Astrocyte (in vitro differentiated cells and primary cell): ENCODE results near the gene AKT3. TPM values are rescaled to one million over a fixed set of nuclear protein-coding genes. Genes with fewer than 3 reads are reported as not detected.

Source experiments
- DNase-seq: peaks from one replicate; pipeline ENCODE4 v3.0.0-alpha.2; 2010; ENCODE audit warnings: low read depth
- FAIRE-seq: peaks from 2 replicates; lab custom pipeline; 2011; peaks lifted over from hg19 to GRCh38; lab: Jason Lieb, UNC
- H2AFZ ChIP-seq: 2 replicates; pipeline ENCODE4 v1.6.0; 2012; ENCODE audit warnings: low read depth, low read length, inconsistent platforms
- H3K27ac ChIP-seq: 2 replicates; pipeline ENCODE4 v1.5.1; 2011; ENCODE audit warnings: low read depth, low read length, inconsistent platforms
- H3K27me3 ChIP-seq: 2 replicates; pipeline ENCODE4 v1.6.0; 2011; ENCODE audit warnings: low read length, inconsistent platforms; ENCODE audit not compliant: insufficient read depth
- H3K36me3 ChIP-seq: 2 replicates; pipeline ENCODE4 v1.5.1; 2011; ENCODE audit warnings: low read length, inconsistent platforms; ENCODE audit not compliant: insufficient read depth
- H3K4me1 ChIP-seq: 2 replicates; pipeline ENCODE4 v1.5.1; 2011; ENCODE audit warnings: low read length, inconsistent platforms; ENCODE audit not compliant: insufficient read depth
- H3K4me2 ChIP-seq: 2 replicates; pipeline ENCODE4 v1.6.0; 2012; ENCODE audit warnings: low read length, inconsistent platforms
- H3K4me3 ChIP-seq: 2 replicates; pipeline ENCODE4 v1.5.1; 2011; ENCODE audit warnings: low read depth, mild to moderate bottlenecking, low read length, inconsistent platforms; ENCODE audit not compliant: insufficient read depth
- H3K79me2 ChIP-seq: 2 replicates; pipeline ENCODE4 v1.6.0; 2012; ENCODE audit warnings: mild to moderate bottlenecking, low read length, inconsistent platforms; ENCODE audit not compliant: insufficient read depth
- H3K9ac ChIP-seq: 2 replicates; pipeline ENCODE4 v1.6.0; 2012; ENCODE audit warnings: mild to moderate bottlenecking, low read length, inconsistent platforms
- H3K9me3 ChIP-seq: 2 replicates; pipeline ENCODE4 v1.5.1; 2012; ENCODE audit warnings: low read depth, mild to moderate bottlenecking, low read length, inconsistent platforms; ENCODE audit not compliant: insufficient read depth
- H4K20me1 ChIP-seq: 2 replicates; pipeline ENCODE4 v1.6.0; 2012; ENCODE audit warnings: low read length, inconsistent platforms; ENCODE audit not compliant: insufficient read depth
- H3K27ac Mint-ChIP-seq: one replicate; pipeline ENCODE4 v1.8.0; 2021; ENCODE audit warnings: mild to moderate bottlenecking, mixed read lengths; ENCODE audit not compliant: unreplicated experiment
- H3K27me3 Mint-ChIP-seq: one replicate; pipeline ENCODE4 v1.8.0; 2021; ENCODE audit warnings: low read depth, mixed read lengths; ENCODE audit not compliant: unreplicated experiment
- H3K36me3 Mint-ChIP-seq: one replicate; pipeline ENCODE4 v1.8.0; 2021; ENCODE audit warnings: low read depth, mixed read lengths; ENCODE audit not compliant: unreplicated experiment
- H3K4me1 Mint-ChIP-seq: one replicate; pipeline ENCODE4 v1.8.0; 2021; ENCODE audit warnings: low read depth, mixed read lengths; ENCODE audit not compliant: unreplicated experiment
- H3K4me3 Mint-ChIP-seq: one replicate; pipeline ENCODE4 v1.8.0; 2021; ENCODE audit warnings: mild to moderate bottlenecking, moderate library complexity, mixed read lengths; ENCODE audit not compliant: unreplicated experiment
- H3K9me3 Mint-ChIP-seq: one replicate; pipeline ENCODE4 v1.8.0; 2021; ENCODE audit warnings: mild to moderate bottlenecking, mixed read lengths; ENCODE audit not compliant: unreplicated experiment
- EZH2 ChIP-seq: IDR thresholded peaks from 2 replicates; pipeline ENCODE4 v1.6.1; 2012; ENCODE audit warnings: mild to moderate bottlenecking, low read length, inconsistent platforms; ENCODE audit not compliant: insufficient read depth
- total RNA-seq: library from RNA; stranded (reverse); gene quantifications from 2 replicates; pipeline ENCODE4 v1.2.1, GENCODE V29; 2021
- TF ChIP-seq, protein P1 (sequence below): IDR thresholded peaks from 2 replicates; pipeline ENCODE4 v1.5.1; 2011; ENCODE audit warnings: low read depth, mild to moderate bottlenecking, inconsistent platforms, low read length, moderate library complexity; ENCODE audit not compliant: insufficient read depth

The AKT3 gene
- total RNA-seq, 1 donor from 2014 or later: 64.5 TPM

- H3K36me3 ChIP-seq: peaks cover 11% of the 10 kb centered on the region
- H3K4me3 ChIP-seq: no peak overlapping the region
- Mint-ChIP-seq H3K27me3 (no peaks in the 10 kb centered on the region), H3K9me3 (peaks cover 1% of the 10 kb centered on the region), H3K27ac (no peak overlapping the region), H3K4me1 (peaks cover 14% of the 10 kb centered on the region), H3K36me3 (peaks cover 32% of the 10 kb centered on the region), H3K4me3 (no peak overlapping the region)
- H3K9ac ChIP-seq: no peak overlapping the region
- H3K27ac ChIP-seq: no peak overlapping the region
- DNase-seq (no peak), FAIRE-seq (no peak)
- no peaks in the 10 kb centered on the region for H3K9me3 ChIP-seq
- TF ChIP-seq, protein P1, sequence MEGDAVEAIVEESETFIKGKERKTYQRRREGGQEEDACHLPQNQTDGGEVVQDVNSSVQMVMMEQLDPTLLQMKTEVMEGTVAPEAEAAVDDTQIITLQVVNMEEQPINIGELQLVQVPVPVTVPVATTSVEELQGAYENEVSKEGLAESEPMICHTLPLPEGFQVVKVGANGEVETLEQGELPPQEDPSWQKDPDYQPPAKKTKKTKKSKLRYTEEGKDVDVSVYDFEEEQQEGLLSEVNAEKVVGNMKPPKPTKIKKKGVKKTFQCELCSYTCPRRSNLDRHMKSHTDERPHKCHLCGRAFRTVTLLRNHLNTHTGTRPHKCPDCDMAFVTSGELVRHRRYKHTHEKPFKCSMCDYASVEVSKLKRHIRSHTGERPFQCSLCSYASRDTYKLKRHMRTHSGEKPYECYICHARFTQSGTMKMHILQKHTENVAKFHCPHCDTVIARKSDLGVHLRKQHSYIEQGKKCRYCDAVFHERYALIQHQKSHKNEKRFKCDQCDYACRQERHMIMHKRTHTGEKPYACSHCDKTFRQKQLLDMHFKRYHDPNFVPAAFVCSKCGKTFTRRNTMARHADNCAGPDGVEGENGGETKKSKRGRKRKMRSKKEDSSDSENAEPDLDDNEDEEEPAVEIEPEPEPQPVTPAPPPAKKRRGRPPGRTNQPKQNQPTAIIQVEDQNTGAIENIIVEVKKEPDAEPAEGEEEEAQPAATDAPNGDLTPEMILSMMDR: no peak
- no peak for TF ChIP-seq EZH2
- H3K27me3 ChIP-seq: no peaks in the 10 kb centered on the region
- no peak overlapping the region for H2AFZ ChIP-seq
- H4K20me1 ChIP-seq: no peaks in the 10 kb centered on the region
- no peaks in the 10 kb centered on the region for H3K4me1 ChIP-seq
- no peak overlapping the region for H3K4me2 ChIP-seq
- no peaks in the 10 kb centered on the region for H3K79me2 ChIP-seq
Observed at GRCh38 chr1:243507001-243507671, 342.9 kb downstream of the AKT3 start.

- no peaks in the 10 kb centered on the region for H3K27me3 Mint-ChIP-seq
- Histone ChIP-seq H3K4me1 (peaks cover 3% of the 10 kb centered on the region), H3K9ac (no peak overlapping the region), H3K36me3 (peaks cover 11% of the 10 kb centered on the region), H3K4me3 (no peak overlapping the region), H3K4me2 (no peak overlapping the region), H3K9me3 (no peaks in the 10 kb centered on the region), H2AFZ (no peak overlapping the region), H3K27ac (no peak overlapping the region), H3K79me2 (no peaks in the 10 kb centered on the region), H3K27me3 (no peaks in the 10 kb centered on the region), H4K20me1 (no peaks in the 10 kb centered on the region)
- FAIRE-seq: no peak
- H3K27ac Mint-ChIP-seq: no peak overlapping the region
- no peak for TF ChIP-seq EZH2
- TF ChIP-seq, protein P1: no peak
- H3K4me3 Mint-ChIP-seq: no peak overlapping the region
- DNase-seq: no peak
- H3K36me3 Mint-ChIP-seq: peaks cover 29% of the 10 kb centered on the region
- peaks cover 1% of the 10 kb centered on the region for H3K9me3 Mint-ChIP-seq
- peaks cover 16% of the 10 kb centered on the region for H3K4me1 Mint-ChIP-seq
Observed at GRCh38 chr1:243505986-243506689, 343.9 kb downstream of the AKT3 start.

DNA sequence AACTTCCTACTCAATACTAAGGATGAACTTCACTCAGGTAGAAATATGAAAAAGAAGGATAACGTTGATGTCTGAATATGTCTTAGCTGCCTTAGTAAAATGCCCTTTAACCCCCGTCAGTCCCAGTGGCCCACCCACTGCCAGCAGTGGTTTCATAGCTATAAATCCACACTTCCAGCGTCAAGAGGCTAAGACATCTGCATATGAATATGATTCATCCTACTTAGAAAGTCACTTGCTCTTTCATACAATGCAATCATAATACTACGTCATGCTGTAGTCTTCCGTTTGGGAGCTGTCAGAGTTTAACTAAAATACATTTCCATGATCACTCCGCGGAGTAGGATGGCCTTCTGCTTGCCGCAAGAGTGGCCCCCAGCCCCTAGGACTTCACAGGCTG lies 346.9 kb downstream of the AKT3 start:
- no peaks in the 10 kb centered on the region for H3K9me3 Mint-ChIP-seq
- Histone ChIP-seq H2AFZ (no peak overlapping the region), H3K9ac (no peak overlapping the region), H3K9me3 (no peaks in the 10 kb centered on the region), H3K36me3 (peaks cover 6% of the 10 kb centered on the region), H3K27ac (no peak overlapping the region), H3K79me2 (no peaks in the 10 kb centered on the region), H4K20me1 (no peaks in the 10 kb centered on the region), H3K4me1 (peaks cover 13% of the 10 kb centered on the region), H3K4me2 (no peak overlapping the region), H3K4me3 (no peak overlapping the region), H3K27me3 (no peaks in the 10 kb centered on the region)
- FAIRE-seq (no peak), DNase-seq (peak; percentile 38)
- H3K27ac Mint-ChIP-seq: no peak overlapping the region
- H3K4me1 Mint-ChIP-seq: peaks cover 16% of the 10 kb centered on the region
- H3K36me3 Mint-ChIP-seq: peaks cover 14% of the 10 kb centered on the region
- no peak for TF ChIP-seq EZH2
- TF ChIP-seq, protein P1: no peak
- no peak overlapping the region for H3K4me3 Mint-ChIP-seq
- no peaks in the 10 kb centered on the region for H3K27me3 Mint-ChIP-seq
